ENCODE data around the gene LRRIQ4.

DNA sequence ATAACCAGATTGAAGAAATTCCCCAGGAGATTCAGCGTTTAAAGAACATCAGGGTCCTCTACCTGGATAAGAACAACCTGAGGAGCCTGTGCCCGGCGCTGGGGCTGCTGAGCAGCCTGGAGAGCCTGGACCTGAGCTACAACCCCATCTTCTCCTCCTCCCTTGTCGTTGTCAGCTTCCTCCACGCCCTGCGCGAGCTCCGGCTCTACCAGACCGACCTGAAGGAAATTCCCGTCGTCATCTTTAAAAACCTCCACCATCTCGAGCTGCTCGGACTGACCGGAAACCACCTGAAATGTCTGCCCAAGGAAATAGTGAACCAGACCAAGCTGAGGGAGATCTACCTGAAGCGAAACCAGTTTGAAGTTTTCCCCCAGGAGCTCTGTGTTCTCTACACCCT is 9.4 kb downstream of the LRRIQ4 start:
- TF ChIP-seq, protein P1, sequence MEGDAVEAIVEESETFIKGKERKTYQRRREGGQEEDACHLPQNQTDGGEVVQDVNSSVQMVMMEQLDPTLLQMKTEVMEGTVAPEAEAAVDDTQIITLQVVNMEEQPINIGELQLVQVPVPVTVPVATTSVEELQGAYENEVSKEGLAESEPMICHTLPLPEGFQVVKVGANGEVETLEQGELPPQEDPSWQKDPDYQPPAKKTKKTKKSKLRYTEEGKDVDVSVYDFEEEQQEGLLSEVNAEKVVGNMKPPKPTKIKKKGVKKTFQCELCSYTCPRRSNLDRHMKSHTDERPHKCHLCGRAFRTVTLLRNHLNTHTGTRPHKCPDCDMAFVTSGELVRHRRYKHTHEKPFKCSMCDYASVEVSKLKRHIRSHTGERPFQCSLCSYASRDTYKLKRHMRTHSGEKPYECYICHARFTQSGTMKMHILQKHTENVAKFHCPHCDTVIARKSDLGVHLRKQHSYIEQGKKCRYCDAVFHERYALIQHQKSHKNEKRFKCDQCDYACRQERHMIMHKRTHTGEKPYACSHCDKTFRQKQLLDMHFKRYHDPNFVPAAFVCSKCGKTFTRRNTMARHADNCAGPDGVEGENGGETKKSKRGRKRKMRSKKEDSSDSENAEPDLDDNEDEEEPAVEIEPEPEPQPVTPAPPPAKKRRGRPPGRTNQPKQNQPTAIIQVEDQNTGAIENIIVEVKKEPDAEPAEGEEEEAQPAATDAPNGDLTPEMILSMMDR (IDR thresholded peaks at IDR 0.05; ENCODE audit: insufficient read depth, low read length, poor library complexity, severe bottlenecking), result no peak
- TF ChIP-seq EZH2phosphoT487 (conservative IDR thresholded peaks at IDR 0.05; ENCODE audit: low read length), result no peak
